HepG2 (cell line): Measurements from ENCODE around the gene L2HGDH. TPM values are rescaled to one million over a fixed set of nuclear protein-coding genes. Genes with fewer than 3 reads are reported as not detected.

Experiments
- HOXA3 ChIP-seq: sonication (generic); formaldehyde crosslinking; IDR thresholded peaks from 2 replicates; pipeline ENCODE4 v1.5.0; 2020; ENCODE audit warnings: missing genetic modification reagents
- MBD4 ChIP-seq: IDR thresholded peaks from 2 replicates; pipeline ENCODE4 v1.6.1; 2012; ENCODE audit warnings: low read length, inconsistent platforms, borderline replicate concordance
- POLR2AphosphoS2 ChIP-seq: IDR thresholded peaks from 2 replicates; pipeline ENCODE4 v1.6.1; 2011; ENCODE audit warnings: low read depth, low read length, improper control_type of control experiment
- ZNF143 ChIP-seq: sonication (generic); formaldehyde crosslinking; IDR thresholded peaks from 2 replicates; pipeline ENCODE4 v1.4.0; 2020; ENCODE audit warnings: missing genetic modification reagents
- ZNF329 ChIP-seq: sonication (generic); formaldehyde crosslinking; IDR thresholded peaks from 2 replicates; pipeline ENCODE4 v1.9.0; 2021; ENCODE audit warnings: low read depth, mild to moderate bottlenecking, missing genetic modification reagents
- polyA plus RNA-seq, 8 experiments: library from polyadenylated mRNA; depleted of rRNA in 3 of 8; stranded (reverse) in 7 of 8; unstranded in 1 of 8; fragments of >200 nt; fragmentation: Illumina TruSeq in 4 of 8; extraction: Trizol in 4 of 8; gene quantifications; 2 replicates each; pipeline versions ENCODE4 v1.2.1 to v1.2.3, GENCODE V29; 2011 to 2016; ENCODE audit warnings: low read depth in 4 of 8, missing spikeins in 1 of 8, mixed read lengths in 1 of 8; ENCODE audit not compliant: insufficient read depth in 1 of 8
- total RNA-seq, 5 experiments: library from RNA; depleted of rRNA; stranded (reverse); fragments of >200 nt; fragmentation: Illumina TruSeq; extraction: Trizol; gene quantifications; 2 replicates each; pipeline ENCODE4 v1.2.3, GENCODE V29; 2016; ENCODE audit warnings: low read depth in 1 of 5
- TF ChIP-seq, protein P1 (sequence below): sonication (generic); formaldehyde crosslinking; IDR thresholded peaks from 2 replicates; pipeline ENCODE4 v1.5.1; 2020; ENCODE audit warnings: missing genetic modification reagents, mild to moderate bottlenecking, borderline replicate concordance
- TF ChIP-seq, protein P2 (sequence below): sonication (generic); formaldehyde crosslinking; IDR thresholded peaks from 2 replicates; pipeline ENCODE4 v1.4.0; 2020; ENCODE audit warnings: mild to moderate bottlenecking, missing genetic modification reagents
- TF ChIP-seq, protein P3 (sequence below): sonication (generic); formaldehyde crosslinking; IDR thresholded peaks from 2 replicates; pipeline ENCODE4 v1.5.0; 2020; ENCODE audit warnings: mild to moderate bottlenecking, missing genetic modification reagents

The L2HGDH gene
- total and polyA plus RNA-seq, 2 of the 13 experiments (the other 11 are each of a cell fraction or from before 2014, with no cell fraction given), result 3.3 to 5.0 TPM

DNA sequence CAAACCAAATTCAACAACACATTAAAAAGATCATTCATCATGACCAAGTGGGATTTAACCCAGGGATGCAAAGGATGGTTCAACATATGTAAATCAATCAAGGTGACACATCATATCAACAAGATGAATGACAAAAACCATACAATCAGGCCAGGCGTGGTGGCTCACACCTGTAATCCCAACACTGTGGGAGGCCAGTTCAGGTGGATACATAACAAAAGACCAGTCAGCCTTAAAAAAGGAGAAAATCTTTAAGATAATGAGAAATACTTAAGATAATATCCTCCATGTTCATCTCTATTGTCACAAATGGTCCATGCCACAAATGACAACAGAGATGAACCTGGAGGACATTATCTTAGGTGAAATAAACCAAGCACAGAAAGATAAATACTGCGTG is 12.4 kb downstream of the L2HGDH start (continued):
- TF ChIP-seq, protein P1, sequence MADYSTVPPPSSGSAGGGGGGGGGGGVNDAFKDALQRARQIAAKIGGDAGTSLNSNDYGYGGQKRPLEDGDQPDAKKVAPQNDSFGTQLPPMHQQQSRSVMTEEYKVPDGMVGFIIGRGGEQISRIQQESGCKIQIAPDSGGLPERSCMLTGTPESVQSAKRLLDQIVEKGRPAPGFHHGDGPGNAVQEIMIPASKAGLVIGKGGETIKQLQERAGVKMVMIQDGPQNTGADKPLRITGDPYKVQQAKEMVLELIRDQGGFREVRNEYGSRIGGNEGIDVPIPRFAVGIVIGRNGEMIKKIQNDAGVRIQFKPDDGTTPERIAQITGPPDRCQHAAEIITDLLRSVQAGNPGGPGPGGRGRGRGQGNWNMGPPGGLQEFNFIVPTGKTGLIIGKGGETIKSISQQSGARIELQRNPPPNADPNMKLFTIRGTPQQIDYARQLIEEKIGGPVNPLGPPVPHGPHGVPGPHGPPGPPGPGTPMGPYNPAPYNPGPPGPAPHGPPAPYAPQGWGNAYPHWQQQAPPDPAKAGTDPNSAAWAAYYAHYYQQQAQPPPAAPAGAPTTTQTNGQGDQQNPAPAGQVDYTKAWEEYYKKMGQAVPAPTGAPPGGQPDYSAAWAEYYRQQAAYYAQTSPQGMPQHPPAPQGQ (CRISPR knock-in tag), result no peak
- TF ChIP-seq, protein P2, sequence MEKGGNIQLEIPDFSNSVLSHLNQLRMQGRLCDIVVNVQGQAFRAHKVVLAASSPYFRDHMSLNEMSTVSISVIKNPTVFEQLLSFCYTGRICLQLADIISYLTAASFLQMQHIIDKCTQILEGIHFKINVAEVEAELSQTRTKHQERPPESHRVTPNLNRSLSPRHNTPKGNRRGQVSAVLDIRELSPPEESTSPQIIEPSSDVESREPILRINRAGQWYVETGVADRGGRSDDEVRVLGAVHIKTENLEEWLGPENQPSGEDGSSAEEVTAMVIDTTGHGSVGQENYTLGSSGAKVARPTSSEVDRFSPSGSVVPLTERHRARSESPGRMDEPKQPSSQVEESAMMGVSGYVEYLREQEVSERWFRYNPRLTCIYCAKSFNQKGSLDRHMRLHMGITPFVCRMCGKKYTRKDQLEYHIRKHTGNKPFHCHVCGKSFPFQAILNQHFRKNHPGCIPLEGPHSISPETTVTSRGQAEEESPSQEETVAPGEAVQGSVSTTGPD (CRISPR knock-in tag), result no peak
- no peak for TF ChIP-seq MBD4
- no peak for TF ChIP-seq ZNF329 (CRISPR knock-in tag)
- TF ChIP-seq, protein P3, sequence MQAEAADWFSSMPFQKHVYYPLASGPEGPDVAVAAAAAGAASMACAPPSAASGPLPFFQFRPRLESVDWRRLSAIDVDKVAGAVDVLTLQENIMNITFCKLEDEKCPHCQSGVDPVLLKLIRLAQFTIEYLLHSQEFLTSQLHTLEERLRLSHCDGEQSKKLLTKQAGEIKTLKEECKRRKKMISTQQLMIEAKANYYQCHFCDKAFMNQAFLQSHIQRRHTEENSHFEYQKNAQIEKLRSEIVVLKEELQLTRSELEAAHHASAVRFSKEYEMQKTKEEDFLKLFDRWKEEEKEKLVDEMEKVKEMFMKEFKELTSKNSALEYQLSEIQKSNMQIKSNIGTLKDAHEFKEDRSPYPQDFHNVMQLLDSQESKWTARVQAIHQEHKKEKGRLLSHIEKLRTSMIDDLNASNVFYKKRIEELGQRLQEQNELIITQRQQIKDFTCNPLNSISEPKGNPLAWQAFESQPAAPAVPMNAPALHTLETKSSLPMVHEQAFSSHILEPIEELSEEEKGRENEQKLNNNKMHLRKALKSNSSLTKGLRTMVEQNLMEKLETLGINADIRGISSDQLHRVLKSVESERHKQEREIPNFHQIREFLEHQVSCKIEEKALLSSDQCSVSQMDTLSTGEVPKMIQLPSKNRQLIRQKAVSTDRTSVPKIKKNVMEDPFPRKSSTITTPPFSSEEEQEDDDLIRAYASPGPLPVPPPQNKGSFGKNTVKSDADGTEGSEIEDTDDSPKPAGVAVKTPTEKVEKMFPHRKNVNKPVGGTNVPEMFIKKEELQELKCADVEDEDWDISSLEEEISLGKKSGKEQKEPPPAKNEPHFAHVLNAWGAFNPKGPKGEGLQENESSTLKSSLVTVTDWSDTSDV (CRISPR knock-in tag), result no peak
- no peak for TF ChIP-seq POLR2AphosphoS2
- no peak for TF ChIP-seq ZNF143 (CRISPR knock-in tag)
- TF ChIP-seq HOXA3, result no peak
